AG04450 (cell line): Measurements from ENCODE around the gene SERPINI1. TPM values are rescaled to one million over a fixed set of nuclear protein-coding genes. Genes with fewer than 3 reads are reported as not detected.
A peak's percentile ranks its signal among the peaks of the same experiment; 100 is the strongest.

Source experiments
- CTCF ChIA-PET: fragments of 300-600, 350-600 bp; formaldehyde crosslinking; extraction: SDS; loops from one replicate; lab custom pipeline; 2022; ENCODE audit warnings: antibody characterized with exemption, inconsistent platforms; lab: Charles Lee
- POLR2A ChIA-PET: fragments of 350-600 bp; formaldehyde crosslinking; extraction: SDS; loops from one replicate; lab custom pipeline; 2021; ENCODE audit warnings: antibody characterized with exemption, inconsistent platforms; lab: Yijun Ruan, JAX
- DNase-seq: peaks from one replicate; pipeline ENCODE4 v3.0.0-alpha.2; 2011; ENCODE audit warnings: low read depth, low spot score
- H3K27ac ChIP-seq: one replicate; pipeline ENCODE4 v1.5.1; 2012; ENCODE audit warnings: low read depth, low read length, control low read depth
- H3K27me3 ChIP-seq: one replicate; pipeline ENCODE4 v1.6.0; 2012; ENCODE audit warnings: low read length; ENCODE audit not compliant: control insufficient read depth, insufficient read depth
- H3K4me3 ChIP-seq: 2 replicates; pipeline ENCODE4 v1.5.1; 2011; ENCODE audit warnings: mild to moderate bottlenecking, low read depth, low read length, control low read depth
- H3K9me3 ChIP-seq: 2 replicates; pipeline ENCODE4 v1.5.1; 2012; ENCODE audit warnings: low read length; ENCODE audit not compliant: control insufficient read depth, insufficient read depth
- CTCF ChIP-seq: IDR thresholded peaks from 2 replicates; pipeline ENCODE4 v1.5.1; 2011; ENCODE audit warnings: low read depth, low read length, control low read depth, inconsistent platforms
- polyA minus RNA-seq: library from RNA; depleted of rRNA, polyadenylated mRNA; stranded (reverse); fragments of >200 nt; gene quantifications from 2 replicates; pipeline ENCODE4 v1.2.3, GENCODE V29; 2011; rRNA and poly(A)+ RNA removed
- polyA plus RNA-seq: library from polyadenylated mRNA; depleted of rRNA; stranded (reverse); fragments of >200 nt; gene quantifications from 2 replicates; pipeline ENCODE4 v1.2.3, GENCODE V29; 2011; rRNA removed

The SERPINI1 gene, protein sequence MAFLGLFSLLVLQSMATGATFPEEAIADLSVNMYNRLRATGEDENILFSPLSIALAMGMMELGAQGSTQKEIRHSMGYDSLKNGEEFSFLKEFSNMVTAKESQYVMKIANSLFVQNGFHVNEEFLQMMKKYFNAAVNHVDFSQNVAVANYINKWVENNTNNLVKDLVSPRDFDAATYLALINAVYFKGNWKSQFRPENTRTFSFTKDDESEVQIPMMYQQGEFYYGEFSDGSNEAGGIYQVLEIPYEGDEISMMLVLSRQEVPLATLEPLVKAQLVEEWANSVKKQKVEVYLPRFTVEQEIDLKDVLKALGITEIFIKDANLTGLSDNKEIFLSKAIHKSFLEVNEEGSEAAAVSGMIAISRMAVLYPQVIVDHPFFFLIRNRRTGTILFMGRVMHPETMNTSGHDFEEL
- 0.58 and 0.88 TPM in 2 replicates for polyA plus RNA-seq
- polyA minus RNA-seq: 0.18 and 0.30 TPM in 2 replicates

- POLR2A ChIA-PET: no interaction called here
- CTCF ChIA-PET: interaction anchor here (0.6 to 2.4 kb wide), 6 partner anchors 41 to 355 kb away, joined by 3 to 12 read pairs (median 4); no protein-coding TSS in a partner anchor
- no peaks in the 10 kb centered on the region for H3K9me3 ChIP-seq
- DNase-seq: peak; percentile 72
- no peak for TF ChIP-seq CTCF
- H3K27ac ChIP-seq: peak within 1 kb of the TSS; percentile 79
- peaks cover 7% of the 10 kb centered on the region for H3K27me3 ChIP-seq
- H3K4me3 ChIP-seq: peak within 1 kb of the TSS; percentile 88
These were observed at the start of gene SERPINI1 for GRCh38 chr3:167735233-167736138. Gene SERPINI1 (plus strand): TSS chr3:167735721. CDS start chr3:167789129, 53,408 bp downstream.

DNA sequence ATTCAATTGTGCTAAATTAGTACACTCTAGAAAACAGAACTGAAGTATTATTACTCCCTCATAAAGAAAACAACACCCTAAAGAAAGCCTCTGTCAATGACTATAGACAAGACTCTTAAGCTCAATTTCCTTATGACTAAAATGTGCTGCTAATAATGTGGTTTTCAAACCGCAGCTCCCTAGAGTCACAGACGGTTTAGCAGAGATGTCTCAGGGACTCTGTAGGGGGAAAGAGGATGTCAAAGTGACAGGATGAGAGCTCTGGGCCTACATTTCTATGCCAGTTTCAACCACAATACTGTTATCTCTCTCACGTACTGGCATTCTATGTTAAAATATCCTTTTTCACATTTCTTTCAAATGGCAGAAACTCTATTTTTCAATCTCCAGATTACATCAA, 44.2 kb upstream of the SERPINI1 start:
- Histone ChIP-seq H3K4me3 (no peak overlapping the region), H3K9me3 (no peaks in the 10 kb centered on the region), H3K27me3 (no peaks in the 10 kb centered on the region), H3K27ac (no peak overlapping the region)
- CTCF ChIA-PET: interaction anchor here (0.6 kb wide), 1 partner anchor 310 kb away, joined by 5 read pairs; no protein-coding TSS in a partner anchor
- TF ChIP-seq CTCF: no peak
- POLR2A ChIA-PET: no interaction called here
- DNase-seq: no peak

- DNase-seq: no peak
- no peaks in the 10 kb centered on the region for H3K9me3 ChIP-seq
- H3K27ac ChIP-seq: no peak overlapping the region
- no peaks in the 10 kb centered on the region for H3K27me3 ChIP-seq
- no peak for TF ChIP-seq CTCF
- ChIA-PET POLR2A (no interaction called here), CTCF (interaction anchor here (0.6 to 2.3 kb wide), 4 partner anchors 9 to 41 kb away, joined by 3 to 22 read pairs (median 4); partner anchors contain the start of gene SERPINI1)
- no peak overlapping the region for H3K4me3 ChIP-seq
These were observed 41.4 kb upstream of the SERPINI1 start for GRCh38 chr3:167694121-167694520.

GRCh38 chr3:167700046-167700445, 35.5 kb upstream of the SERPINI1 start:
- TF ChIP-seq CTCF: no peak
- Histone ChIP-seq H3K27ac (no peak overlapping the region), H3K27me3 (no peaks in the 10 kb centered on the region), H3K4me3 (no peak overlapping the region), H3K9me3 (no peaks in the 10 kb centered on the region)
- ChIA-PET POLR2A (no interaction called here), CTCF (interaction anchor here (1.4 to 4.7 kb wide), 2 partner anchors 16 to 319 kb away, joined by 5 to 31 read pairs; partner anchors contain the start of gene ZBBX)
- no peak for DNase-seq
